GM12874 (cell line): ENCODE results near the gene KCNIP1.

Experiments used
- TF ChIP-seq, protein P1 (sequence below): IDR thresholded peaks from 2 replicates; pipeline ENCODE4 v1.5.1; 2011; ENCODE audit warnings: low read depth, mild to moderate bottlenecking, control low read depth, low read length, moderate library complexity; ENCODE audit not compliant: insufficient read depth

Gene KCNIP1

DNA sequence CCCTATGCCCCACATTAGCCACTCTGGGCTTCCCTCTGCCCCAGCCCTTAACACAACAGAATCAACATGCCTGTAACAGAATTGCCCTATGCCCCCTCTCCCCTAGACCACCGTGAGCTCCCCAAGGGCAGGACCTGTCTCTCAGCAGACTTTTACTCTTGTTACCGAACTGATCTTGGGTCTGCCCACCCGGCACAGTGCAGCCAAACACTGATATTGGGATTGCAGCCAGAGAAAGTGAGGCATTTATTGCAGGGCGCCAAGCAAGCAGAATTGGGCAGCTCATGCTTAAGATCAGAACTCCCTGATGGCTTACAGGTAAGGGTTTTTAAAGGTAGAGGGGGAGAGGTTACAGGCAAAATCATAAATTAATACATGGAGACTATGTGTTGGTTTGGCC lies 33.5 kb upstream of the KCNIP1 start:
- TF ChIP-seq, protein P1, sequence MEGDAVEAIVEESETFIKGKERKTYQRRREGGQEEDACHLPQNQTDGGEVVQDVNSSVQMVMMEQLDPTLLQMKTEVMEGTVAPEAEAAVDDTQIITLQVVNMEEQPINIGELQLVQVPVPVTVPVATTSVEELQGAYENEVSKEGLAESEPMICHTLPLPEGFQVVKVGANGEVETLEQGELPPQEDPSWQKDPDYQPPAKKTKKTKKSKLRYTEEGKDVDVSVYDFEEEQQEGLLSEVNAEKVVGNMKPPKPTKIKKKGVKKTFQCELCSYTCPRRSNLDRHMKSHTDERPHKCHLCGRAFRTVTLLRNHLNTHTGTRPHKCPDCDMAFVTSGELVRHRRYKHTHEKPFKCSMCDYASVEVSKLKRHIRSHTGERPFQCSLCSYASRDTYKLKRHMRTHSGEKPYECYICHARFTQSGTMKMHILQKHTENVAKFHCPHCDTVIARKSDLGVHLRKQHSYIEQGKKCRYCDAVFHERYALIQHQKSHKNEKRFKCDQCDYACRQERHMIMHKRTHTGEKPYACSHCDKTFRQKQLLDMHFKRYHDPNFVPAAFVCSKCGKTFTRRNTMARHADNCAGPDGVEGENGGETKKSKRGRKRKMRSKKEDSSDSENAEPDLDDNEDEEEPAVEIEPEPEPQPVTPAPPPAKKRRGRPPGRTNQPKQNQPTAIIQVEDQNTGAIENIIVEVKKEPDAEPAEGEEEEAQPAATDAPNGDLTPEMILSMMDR: no peak

DNA sequence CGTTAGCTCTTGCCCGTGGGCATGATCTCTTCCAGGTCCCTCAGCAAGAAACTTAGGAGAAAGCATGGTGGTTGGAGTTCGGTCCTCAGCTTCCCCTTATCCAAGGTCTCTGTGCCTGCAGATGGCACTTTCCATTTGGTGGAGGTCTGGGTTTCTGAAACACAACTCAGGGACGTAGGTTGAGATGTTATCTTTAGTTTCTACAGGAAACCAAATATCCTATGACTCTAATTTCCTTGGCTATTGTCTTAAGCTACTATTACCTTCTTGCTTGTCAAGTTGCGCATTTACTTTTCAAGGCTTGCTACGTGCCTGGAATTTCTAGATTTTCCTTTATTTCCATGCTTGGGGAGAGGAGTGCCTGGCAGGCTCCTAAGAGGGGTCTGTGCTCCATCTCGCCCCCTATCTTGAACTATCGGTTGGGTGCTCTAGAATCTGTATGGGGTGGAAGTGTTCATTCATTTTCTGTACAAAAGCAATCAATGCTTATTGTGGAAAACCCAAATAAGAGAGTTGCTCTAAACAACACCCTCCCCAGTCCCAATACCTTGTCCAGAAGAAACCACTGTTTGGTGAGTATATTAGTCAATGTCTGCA lies 32.9 kb upstream of the KCNIP1 start:
- TF ChIP-seq, protein P1: no peak

DNA sequence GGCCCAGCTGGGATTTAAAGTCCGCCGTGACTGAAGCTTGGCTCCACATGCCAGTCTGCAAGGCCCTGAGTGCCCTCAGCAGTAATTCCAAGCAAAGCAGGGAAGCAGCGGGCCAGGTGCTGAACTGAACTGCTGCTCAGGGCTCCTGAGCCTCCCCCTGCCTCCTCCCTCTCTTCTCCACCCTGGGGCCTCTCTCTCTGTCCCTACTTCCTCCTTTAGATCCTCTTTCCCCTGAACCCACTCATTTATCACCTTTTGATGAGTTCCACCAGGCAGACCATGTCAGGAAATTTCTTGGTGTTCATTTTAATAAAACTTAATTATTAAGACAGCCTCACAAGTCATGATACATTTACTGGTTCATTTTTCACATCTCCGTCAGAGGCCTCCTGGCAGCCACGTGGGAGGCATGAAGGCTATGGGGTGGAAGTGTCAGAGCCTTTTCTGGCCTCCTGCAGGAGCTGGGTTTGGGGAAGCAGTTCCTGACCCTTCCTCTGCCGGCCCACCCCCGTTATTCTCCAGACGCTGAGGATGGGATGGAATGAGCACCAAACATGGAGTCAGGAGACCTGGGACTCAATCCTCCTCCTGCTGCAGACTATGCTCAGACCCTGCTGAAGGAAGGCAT lies 32.2 kb upstream of the KCNIP1 start:
- TF ChIP-seq, protein P1: no peak

DNA sequence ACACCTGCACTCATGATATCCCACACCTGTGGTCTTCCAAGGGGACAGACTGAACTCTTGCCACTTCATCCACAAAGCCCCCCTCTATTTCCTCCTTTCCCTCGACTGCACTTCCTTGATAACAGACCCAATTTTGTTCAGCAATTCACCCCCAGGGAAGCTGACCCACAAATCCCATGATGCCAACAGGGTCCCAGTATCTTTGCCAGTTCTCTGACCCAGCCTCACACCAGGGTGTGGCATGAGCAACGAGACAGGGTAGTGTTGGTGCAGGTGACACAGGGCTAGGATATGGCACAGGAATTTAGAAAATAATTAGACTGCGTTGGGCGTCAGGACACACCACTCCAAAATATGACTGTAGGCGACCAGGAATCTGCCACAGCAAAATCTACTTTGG lies 30.2 kb upstream of the KCNIP1 start:
- TF ChIP-seq, protein P1: no peak

DNA sequence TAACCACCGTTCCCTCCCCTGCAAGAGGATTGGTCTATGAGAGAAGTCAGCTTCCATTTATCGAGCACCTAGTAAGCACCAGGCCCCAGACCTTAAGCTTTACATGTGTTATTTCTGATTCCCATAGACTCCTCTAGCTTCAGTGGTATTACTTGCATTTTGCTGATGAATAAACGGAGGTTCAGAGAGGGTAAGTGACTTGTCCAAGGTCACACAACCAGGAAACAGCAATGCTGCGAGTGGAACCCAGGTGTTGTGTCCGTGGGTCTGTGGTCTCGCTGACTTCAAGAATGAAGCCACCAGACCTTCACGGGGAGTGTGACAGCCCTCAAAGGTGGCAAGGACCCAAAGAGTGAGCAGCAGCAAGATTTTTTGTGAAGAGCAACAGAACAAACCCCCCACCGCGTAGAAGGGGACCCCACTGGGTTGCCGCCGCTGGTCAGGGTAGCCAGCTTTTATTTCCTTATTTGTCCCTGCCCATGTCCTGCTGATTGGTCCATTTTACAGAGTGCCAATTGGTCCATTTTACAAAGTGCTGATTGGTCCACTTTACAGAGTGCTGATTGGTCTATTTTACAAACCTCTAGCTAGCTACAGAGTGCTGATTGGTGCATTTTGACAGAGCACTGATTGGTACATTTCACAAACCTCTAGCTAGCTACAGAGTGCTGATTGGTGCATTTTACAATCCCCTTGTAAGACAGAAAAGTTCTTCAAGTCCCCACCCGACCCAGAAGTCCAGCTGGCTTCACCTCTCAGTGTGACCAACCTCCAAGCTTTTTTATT lies 29.1 kb upstream of the KCNIP1 start:
- TF ChIP-seq, protein P1: no peak

DNA sequence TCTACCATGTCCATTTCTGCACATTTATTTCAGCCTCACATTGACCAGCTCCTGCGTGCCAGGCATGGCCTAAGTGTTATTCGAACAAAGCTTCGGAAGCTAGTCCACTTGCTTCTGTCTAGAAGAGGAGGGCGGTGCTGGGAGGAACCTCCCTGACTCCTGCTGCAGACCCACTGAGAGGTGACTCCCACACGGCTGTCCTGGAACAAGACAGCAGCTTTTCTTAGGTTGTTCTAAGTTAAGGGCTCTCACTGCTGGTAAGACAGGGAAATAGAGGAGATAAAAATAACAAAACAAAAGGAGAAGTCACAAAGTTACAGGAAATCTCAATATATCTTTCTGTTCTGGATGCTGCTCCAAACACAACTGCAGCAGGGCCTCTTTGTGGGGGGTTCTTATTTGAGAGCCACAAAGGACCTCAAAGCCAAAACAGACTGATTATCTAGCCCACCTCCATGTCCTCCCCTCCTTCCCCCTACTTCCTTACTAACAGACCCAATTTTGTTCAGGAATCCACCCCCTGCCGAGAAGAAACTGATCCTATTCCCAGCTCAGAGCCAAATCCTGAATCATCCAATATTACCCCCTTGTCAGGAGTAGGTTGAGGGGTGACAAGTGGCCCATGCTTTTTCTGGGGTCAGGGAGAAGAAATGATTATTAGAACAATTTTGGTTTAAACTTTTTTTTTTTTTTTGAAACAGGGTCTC lies 28.4 kb upstream of the KCNIP1 start:
- TF ChIP-seq, protein P1: no peak

DNA sequence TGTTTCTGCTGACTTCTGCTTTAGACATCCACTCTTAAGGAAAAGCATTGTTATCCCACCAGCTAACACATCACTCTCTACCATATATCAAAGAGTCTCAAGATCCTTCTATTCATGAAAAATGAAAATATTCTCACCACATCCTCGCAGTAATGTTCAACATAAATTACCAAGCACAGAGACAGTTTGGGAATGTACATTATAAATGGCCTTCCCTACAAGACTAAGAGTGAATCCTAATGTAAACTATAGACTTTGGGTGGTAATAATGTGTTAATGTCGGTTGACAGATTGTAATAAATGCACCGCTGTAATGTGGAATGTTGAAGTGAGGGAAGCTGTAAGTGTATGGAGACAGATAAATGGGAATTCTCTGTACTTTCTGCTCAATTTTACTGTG lies 27.1 kb upstream of the KCNIP1 start:
- TF ChIP-seq, protein P1: no peak
